Subcutaneous abdominal adipose tissue (tissue), 5 donors: ENCODE data around the gene C5orf47.

Source experiments
- H3K27ac ChIP-seq: one replicate; pipeline ENCODE4 v1.7.0; 2013; ENCODE audit warnings: low read depth, mild to moderate bottlenecking, inconsistent platforms, low read length, moderate library complexity
- H3K27me3 ChIP-seq, 5 donors: one replicate each; pipeline ENCODE4 v1.7.0; 2013; ENCODE audit warnings: low read length in 5 of 5, inconsistent platforms in 1 of 5; ENCODE audit not compliant: control insufficient read depth in 5 of 5, insufficient read depth in 4 of 5
- H3K36me3 ChIP-seq, 5 donors: one replicate each; pipeline ENCODE4 v1.7.0; 2013; ENCODE audit warnings: low read length in 5 of 5; ENCODE audit not compliant: control insufficient read depth in 5 of 5, insufficient read depth in 5 of 5
- H3K4me1 ChIP-seq, 5 donors: one replicate each; pipeline ENCODE4 v1.7.0; 2013; ENCODE audit warnings: low read length in 5 of 5, mild to moderate bottlenecking in 3 of 5, moderate library complexity in 1 of 5; ENCODE audit not compliant: control insufficient read depth in 5 of 5, insufficient read depth in 5 of 5
- H3K4me3 ChIP-seq, 5 donors: one replicate each; pipeline ENCODE4 v1.7.0; 2013; ENCODE audit warnings: low read length in 5 of 5, low read depth in 1 of 5
- H3K9ac ChIP-seq, 5 donors: one replicate each; pipeline ENCODE4 v1.7.0; 2013; ENCODE audit warnings: low read length in 5 of 5, mild to moderate bottlenecking in 4 of 5, moderate library complexity in 3 of 5
- H3K9me3 ChIP-seq, 5 donors: one replicate each; pipeline ENCODE4 v1.7.0; 2013; ENCODE audit warnings: low read length in 5 of 5; ENCODE audit not compliant: control insufficient read depth in 5 of 5
- donor health status: healthy.
- donor health status: healthy.
- donor health status: healthy.
- donor health status: healthy.
- donor health status: healthy.

The C5orf47 gene

DNA sequence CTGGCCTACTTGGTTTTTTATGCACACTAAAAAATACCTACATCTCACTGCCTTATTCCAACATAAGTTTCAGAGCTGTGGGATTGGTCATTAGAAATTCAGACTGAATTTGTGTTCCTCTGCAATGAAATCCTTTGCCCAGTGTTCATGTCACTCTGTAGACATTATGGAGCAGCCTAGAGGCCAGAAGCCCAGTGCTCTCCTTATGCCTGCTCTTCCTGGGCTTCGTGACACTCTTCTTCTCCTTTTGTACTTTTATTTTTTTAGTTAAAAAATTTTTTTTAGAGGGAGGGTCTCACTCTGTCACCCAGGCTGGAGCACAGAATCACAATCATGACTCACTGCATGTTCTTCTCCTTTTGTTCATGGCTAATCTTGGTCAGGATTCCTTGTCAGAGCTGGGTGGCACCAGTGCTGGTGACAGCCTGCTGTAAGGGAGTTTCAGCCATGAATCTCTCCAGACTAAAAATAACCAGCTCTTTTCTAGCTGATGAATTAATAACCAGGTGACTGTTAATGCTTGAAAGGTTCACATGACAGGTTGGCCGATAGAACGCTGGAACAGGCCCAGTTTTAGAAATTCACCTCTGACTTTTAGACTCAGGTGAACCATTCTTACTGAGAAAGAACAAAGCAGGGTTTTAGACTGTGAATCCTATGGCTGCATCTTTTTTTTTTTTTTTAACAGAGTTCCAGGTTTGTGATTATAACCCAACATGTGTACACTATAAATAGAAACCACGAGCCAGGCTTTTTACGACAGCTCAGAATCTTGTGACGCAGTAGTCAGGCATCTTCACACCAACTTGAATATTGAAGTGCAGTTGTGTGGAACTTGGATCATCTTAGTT, 34.1 kb upstream of the C5orf47 start:
- no peaks in the 10 kb centered on the region for H3K9me3 ChIP-seq
- H3K27me3 ChIP-seq = no peaks in the 10 kb centered on the region
- H3K27ac ChIP-seq = peak overlapping the region; percentile 37
- no peaks in the 10 kb centered on the region for H3K4me1 ChIP-seq
- H3K9ac ChIP-seq = no peak overlapping the region
- peaks cover 60 to 82% (median 69%) of the 10 kb centered on the region in 5 donors for H3K36me3 ChIP-seq
- H3K4me3 ChIP-seq = no peak overlapping the region

DNA sequence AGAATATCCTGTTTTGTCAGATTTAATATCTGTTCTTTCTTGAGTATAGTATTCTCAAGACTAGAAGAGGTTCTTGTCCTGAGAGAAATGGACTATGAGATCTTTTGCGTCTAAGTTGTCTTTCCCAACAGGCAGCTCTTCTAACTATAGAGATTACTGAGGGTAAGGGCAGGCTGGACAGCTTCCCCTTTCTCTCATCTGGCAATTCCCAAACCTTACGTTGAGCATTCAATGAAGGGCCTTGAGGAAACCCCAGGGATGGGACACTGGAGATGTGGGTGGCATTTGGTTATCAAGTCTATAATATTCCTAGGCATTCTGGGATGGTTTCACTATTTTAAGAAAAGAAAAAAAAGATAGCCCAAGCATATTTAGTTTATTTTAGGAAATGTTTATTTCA, 28.0 kb upstream of the C5orf47 start:
- Histone ChIP-seq H3K4me3 (no peak overlapping the region), H3K36me3 (peaks cover 2 to 24% (median 15%) of the 10 kb centered on the region in 5 donors), H3K4me1 (no peaks in the 10 kb centered on the region), H3K27ac (no peak overlapping the region), H3K9ac (no peak overlapping the region), H3K9me3 (no peaks in the 10 kb centered on the region), H3K27me3 (no peaks in the 10 kb centered on the region)

DNA sequence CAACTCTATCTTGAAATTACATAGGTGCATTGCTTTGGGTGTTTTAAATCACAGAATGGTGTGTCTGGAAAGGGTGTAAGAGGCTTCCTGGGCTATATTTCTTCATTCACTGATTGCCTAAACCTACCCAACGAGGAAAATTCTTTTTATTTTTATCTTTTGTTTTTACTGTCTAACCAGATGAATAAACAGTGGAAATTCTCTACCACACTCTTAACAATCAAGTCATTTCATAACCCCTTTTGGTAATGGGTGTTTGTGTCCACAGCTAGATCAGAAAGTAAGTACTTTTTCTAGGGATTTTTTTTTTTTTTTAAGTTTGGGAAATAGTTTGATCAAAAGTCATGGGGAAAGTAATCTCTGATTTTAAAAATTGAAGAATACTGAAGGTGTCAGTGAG, 27.6 kb upstream of the C5orf47 start:
- Histone ChIP-seq H3K27ac (no peak overlapping the region), H3K9me3 (no peaks in the 10 kb centered on the region), H3K36me3 (peaks cover 0 to 21% (median 12%) of the 10 kb centered on the region in 5 donors), H3K9ac (no peak overlapping the region), H3K4me1 (no peaks in the 10 kb centered on the region), H3K27me3 (no peaks in the 10 kb centered on the region), H3K4me3 (no peak overlapping the region)

DNA sequence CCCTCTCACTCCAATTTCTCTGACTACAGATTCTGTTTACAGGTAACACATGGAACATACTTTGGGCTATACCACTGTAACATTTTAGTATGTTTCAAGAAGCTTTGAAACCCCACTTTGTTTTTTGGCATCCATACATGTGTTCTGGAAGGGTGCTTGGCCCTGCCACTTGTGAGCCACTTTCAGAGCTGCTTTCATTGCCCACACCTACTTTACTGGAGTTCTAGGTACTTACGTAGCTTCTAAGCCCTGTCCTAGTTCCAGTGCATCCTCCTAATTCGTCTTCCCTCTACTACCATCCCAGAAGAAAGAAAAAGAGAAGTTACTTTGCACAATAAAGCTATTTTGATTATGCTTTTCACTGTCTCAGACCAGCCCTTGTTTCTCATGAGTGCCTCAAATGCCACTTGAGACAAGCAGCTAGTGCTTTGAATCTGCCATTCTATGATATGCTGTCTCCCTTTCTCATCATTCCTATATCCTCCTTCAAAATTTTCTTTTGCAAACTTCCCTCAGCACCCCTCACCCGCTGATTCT, 26.5 kb upstream of the C5orf47 start:
- Histone ChIP-seq H3K27ac (no peak overlapping the region), H3K4me3 (no peak overlapping the region), H3K27me3 (no peaks in the 10 kb centered on the region), H3K9me3 (no peaks in the 10 kb centered on the region), H3K9ac (no peak overlapping the region), H3K4me1 (no peaks in the 10 kb centered on the region), H3K36me3 (peaks cover 0 to 14% (median 9%) of the 10 kb centered on the region in 5 donors)

DNA sequence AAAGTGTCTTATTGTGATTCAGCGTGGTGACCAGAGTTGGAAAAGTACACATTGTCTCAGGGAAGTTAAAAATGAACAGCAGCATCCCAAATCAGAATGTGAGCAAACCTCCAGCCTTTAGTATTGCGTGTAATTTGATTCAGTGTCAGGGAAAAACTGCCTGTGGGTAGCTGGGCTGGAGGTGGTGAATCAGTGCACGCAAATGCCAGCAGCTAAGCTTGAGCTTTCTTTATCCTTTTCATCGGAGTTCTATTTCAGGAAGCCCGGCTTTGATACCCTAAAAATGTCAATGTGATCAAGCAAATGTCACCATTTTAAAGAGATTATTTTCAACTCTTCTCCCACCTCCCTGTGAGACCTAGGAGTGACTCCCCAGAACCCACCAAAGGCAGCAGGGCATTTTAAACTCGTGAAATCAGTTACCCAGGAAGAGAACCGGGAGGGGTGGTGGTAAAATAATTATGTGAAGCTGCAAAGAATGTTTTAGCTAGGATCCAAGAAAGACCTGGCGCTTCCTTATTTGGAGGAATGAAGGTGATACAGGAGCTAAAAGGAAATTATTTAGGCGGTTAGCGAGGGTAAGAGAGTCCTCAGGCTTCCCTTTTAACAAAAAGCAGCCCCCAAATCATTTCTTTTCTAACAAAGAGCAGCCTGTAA, 25.7 kb upstream of the C5orf47 start:
- Histone ChIP-seq H3K4me3 (no peak overlapping the region), H3K9ac (no peak overlapping the region), H3K9me3 (no peaks in the 10 kb centered on the region), H3K27me3 (no peaks in the 10 kb centered on the region), H3K36me3 (peaks cover 0 to 8% (median under 1%) of the 10 kb centered on the region in 5 donors), H3K27ac (no peak overlapping the region), H3K4me1 (no peaks in the 10 kb centered on the region)

DNA sequence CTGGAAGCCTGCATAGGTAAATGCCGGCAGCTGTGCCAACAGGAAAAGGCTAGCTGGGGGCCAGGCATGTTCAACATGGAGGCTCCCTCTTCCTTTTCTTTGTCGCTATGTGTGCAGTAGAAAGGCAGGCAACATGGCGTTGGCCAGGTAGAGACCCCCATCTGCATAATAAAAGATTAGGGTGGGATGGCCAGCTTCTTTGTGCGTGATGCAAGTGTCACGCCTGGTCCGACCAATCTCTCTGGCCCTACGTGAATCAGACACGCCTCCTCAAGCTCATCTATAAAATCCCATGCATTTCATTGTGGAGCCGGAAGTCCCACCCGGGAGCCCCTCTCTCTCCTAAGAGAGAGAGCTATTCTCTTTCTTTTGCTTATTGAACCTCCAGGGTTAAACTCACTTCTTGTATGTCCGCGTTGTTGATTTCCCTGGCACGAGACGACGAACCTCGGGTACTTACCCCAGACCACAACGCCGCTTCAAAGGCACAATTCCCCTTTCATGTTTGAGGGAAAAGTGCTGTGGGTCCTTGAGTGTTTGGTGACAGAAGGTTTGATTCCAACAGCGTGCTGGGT, 25.0 kb upstream of the C5orf47 start:
- H3K27me3 ChIP-seq = no peaks in the 10 kb centered on the region
- H3K4me3 ChIP-seq = no peak overlapping the region
- H3K27ac ChIP-seq = no peak overlapping the region
- H3K4me1 ChIP-seq = no peaks in the 10 kb centered on the region
- no peaks in the 10 kb centered on the region for H3K9me3 ChIP-seq
- H3K36me3 ChIP-seq = peaks cover 0 to 5% (median 0%) of the 10 kb centered on the region in 5 donors
- H3K9ac ChIP-seq = no peak overlapping the region

DNA sequence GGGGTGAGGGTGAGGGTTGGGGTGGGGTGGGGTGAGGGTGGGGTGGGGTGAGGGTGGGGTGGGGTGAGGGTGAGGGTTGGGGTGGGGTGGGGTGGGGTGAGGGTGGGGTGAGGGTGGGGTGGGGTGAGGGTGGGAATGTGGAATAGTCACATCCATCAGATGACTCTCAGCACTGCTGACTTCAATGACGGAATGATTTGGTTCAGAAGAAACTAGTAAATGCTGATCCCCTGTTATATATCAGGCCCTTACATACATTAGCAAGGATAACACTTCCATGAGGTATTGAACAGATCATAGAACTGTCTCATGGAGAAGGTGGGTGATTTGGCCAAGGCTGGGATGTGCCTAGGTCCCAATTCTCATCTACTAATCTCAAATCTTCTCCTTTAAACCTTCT, 24.5 kb upstream of the C5orf47 start:
- Histone ChIP-seq H3K27ac (no peak overlapping the region), H3K4me1 (no peaks in the 10 kb centered on the region), H3K4me3 (no peak overlapping the region), H3K9ac (no peak overlapping the region), H3K9me3 (no peaks in the 10 kb centered on the region), H3K36me3 (peaks cover 0 to 2% (median 0%) of the 10 kb centered on the region in 5 donors), H3K27me3 (no peaks in the 10 kb centered on the region)

DNA sequence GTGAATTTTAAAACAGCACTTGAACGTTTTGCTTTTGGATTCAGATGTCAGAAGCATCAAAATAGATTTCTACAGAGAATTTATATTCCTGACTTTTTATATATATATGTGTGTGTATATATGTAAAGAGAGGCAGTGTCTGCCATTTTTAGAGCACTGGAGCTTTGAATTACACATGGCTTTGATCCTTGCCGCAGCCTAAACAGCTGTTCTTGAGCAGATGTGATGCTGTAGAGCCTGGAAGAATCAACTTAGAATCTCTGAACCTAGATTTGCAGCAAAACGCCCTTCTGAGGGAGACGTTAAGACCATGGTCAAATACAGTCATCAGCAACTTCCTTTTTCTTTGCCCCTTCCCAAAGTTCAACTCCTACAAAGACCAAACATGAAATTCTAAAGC, 21.7 kb upstream of the C5orf47 start:
- Histone ChIP-seq H3K4me3 (no peak overlapping the region), H3K27ac (no peak overlapping the region), H3K4me1 (no peaks in the 10 kb centered on the region)

DNA sequence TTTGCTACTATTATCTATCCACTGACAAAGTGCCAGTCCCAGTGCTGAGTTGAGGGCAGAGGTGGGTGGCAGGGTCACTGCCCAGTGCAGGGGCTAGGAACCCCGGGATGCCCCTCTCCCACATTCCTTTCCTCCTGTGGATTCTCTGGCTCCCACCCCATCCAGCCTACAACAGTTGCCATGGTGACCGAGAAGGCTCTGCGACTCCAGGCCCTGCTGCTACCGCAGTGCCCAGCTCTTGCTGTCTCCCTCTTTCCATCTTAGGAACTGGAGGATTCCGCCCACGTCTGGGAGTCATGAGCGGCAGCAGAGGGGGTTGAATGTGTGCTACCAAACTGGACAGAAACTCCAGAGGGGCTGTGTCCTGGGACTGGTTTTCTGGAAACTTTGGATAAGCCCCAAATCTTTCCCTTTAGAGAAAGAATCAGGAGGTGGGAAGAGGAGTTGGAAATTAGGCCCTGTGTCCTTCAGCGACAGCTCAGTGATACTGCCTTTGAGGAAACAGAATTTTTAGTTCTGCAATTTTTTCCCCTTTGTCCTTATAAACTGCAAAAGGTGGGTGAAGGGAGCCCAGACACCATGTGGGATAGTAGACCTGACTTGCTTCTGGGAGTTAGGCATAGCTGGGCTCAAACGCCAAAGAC, 20.7 kb upstream of the C5orf47 start:
- Histone ChIP-seq H3K9me3 (no peaks in the 10 kb centered on the region), H3K4me3 (no peak overlapping the region), H3K9ac (no peak overlapping the region), H3K27ac (no peak overlapping the region), H3K4me1 (peaks cover 0 to 8% (median 7%) of the 10 kb centered on the region in 5 donors), H3K36me3 (no peaks in the 10 kb centered on the region), H3K27me3 (no peaks in the 10 kb centered on the region)

More for the DNA sequence above, 21.7 kb upstream of the C5orf47 start:
- no peaks in the 10 kb centered on the region for H3K36me3 ChIP-seq
- H3K27me3 ChIP-seq = no peaks in the 10 kb centered on the region
- no peaks in the 10 kb centered on the region for H3K9me3 ChIP-seq
- H3K9ac ChIP-seq = no peak overlapping the region
